ENCODE data around the gene GDAP2. TPM values are rescaled to one million over a fixed set of nuclear protein-coding genes. Genes with fewer than 3 reads are reported as not detected.
"Not testable (repeated sequence)": the region's sequence is repeated elsewhere in the genome, so short reads cannot be mapped to it uniquely, and the experiment has no call there.

GDAP2 gene
- total RNA-seq, 3 donors from 2014 or later: 28.5 to 39.7 (median 36.1) TPM

- Histone ChIP-seq H3K4me1 (no peaks in the 10 kb centered on the region), H3K36me3 (no peaks in the 10 kb centered on the region), H3K9me3 (no peaks in the 10 kb centered on the region), H3K4me3 (no peak overlapping the region), H3K27ac (no peak overlapping the region), H3K27me3 (no peaks in the 10 kb centered on the region)
- no peak for DNase-seq (ENCODE audit: low spot score in 2 of 2)
- TF ChIP-seq CTCF (IDR thresholded peaks at IDR 0.05): no peak
- no peak for TF ChIP-seq POLR2A (IDR thresholded peaks at IDR 0.05)
- no peak for TF ChIP-seq POLR2AphosphoS5 (IDR thresholded peaks at IDR 0.05)
- intact Hi-C loops (cut with DNase I; ENCODE audit: low total_unique reads): loop anchor here (10.0 kb wide), 1 partner anchor 1635 kb away; no protein-coding TSS in a partner anchor
These were observed 69.5 kb downstream of the GDAP2 start for GRCh38 chr1:117859901-117860300.

GRCh38 chr1:117857418-117857817 is 72.0 kb downstream of the GDAP2 start:
- no peak for DNase-seq (ENCODE audit: low spot score in 2 of 2)
- TF ChIP-seq CTCF (IDR thresholded peaks at IDR 0.05) (no peak), POLR2A (IDR thresholded peaks at IDR 0.05) (no peak), POLR2AphosphoS5 (IDR thresholded peaks at IDR 0.05) (no peak)
- Histone ChIP-seq H3K27ac (no peak overlapping the region), H3K9me3 (no peaks in the 10 kb centered on the region), H3K4me3 (no peak overlapping the region), H3K4me1 (no peaks in the 10 kb centered on the region), H3K36me3 (no peaks in the 10 kb centered on the region), H3K27me3 (no peaks in the 10 kb centered on the region)
- intact Hi-C loops (cut with DNase I; ENCODE audit: low total_unique reads): loop anchor here (10.0 kb wide), 1 partner anchor 1633 kb away; no protein-coding TSS in a partner anchor

GRCh38 chr1:117852853-117853553 is 76.4 kb downstream of the GDAP2 start:
- H3K27me3 ChIP-seq: no peaks in the 10 kb centered on the region
- intact Hi-C loops (cut with DNase I; ENCODE audit: low total_unique reads): loop anchor here (10.0 kb wide), 1 partner anchor 1628 kb away; no protein-coding TSS in a partner anchor
- no peaks in the 10 kb centered on the region for H3K36me3 ChIP-seq
- no peaks in the 10 kb centered on the region for H3K9me3 ChIP-seq
- H3K27ac ChIP-seq: no peak overlapping the region
- DNase-seq (ENCODE audit: low spot score in 2 of 2): no peak
- H3K4me3 ChIP-seq: no peak overlapping the region
- H3K4me1 ChIP-seq: no peaks in the 10 kb centered on the region
- TF ChIP-seq POLR2A (IDR thresholded peaks at IDR 0.05) (no peak), POLR2AphosphoS5 (IDR thresholded peaks at IDR 0.05) (no peak), CTCF (IDR thresholded peaks at IDR 0.05) (no peak)

GRCh38 chr1:117851687-117852086 is 77.7 kb downstream of the GDAP2 start:
- intact Hi-C loops (cut with DNase I; ENCODE audit: low total_unique reads): loop anchor here (10.0 kb wide), 1 partner anchor 1627 kb away; no protein-coding TSS in a partner anchor
- H3K4me3 ChIP-seq: no peak overlapping the region
- no peaks in the 10 kb centered on the region for H3K27me3 ChIP-seq
- TF ChIP-seq POLR2A (IDR thresholded peaks at IDR 0.05): no peak
- TF ChIP-seq POLR2AphosphoS5 (IDR thresholded peaks at IDR 0.05): no peak
- no peak for TF ChIP-seq CTCF (IDR thresholded peaks at IDR 0.05)
- no peaks in the 10 kb centered on the region for H3K4me1 ChIP-seq
- H3K36me3 ChIP-seq: no peaks in the 10 kb centered on the region
- H3K27ac ChIP-seq: no peak overlapping the region
- no peak for DNase-seq (ENCODE audit: low spot score in 2 of 2)
- no peaks in the 10 kb centered on the region for H3K9me3 ChIP-seq

- no peak for DNase-seq (ENCODE audit: low spot score in 2 of 2)
- Histone ChIP-seq H3K27ac (no peak overlapping the region), H3K4me1 (no peaks in the 10 kb centered on the region), H3K9me3 (no peaks in the 10 kb centered on the region), H3K4me3 (no peak overlapping the region), H3K27me3 (no peaks in the 10 kb centered on the region), H3K36me3 (no peaks in the 10 kb centered on the region)
- TF ChIP-seq POLR2AphosphoS5 (IDR thresholded peaks at IDR 0.05) (no peak), CTCF (IDR thresholded peaks at IDR 0.05) (no peak), POLR2A (IDR thresholded peaks at IDR 0.05) (no peak)
- intact Hi-C loops (cut with DNase I; ENCODE audit: low total_unique reads): no loop called here
These were observed 82.6 kb downstream of the GDAP2 start for GRCh38 chr1:117846674-117847425.

- H3K27me3 ChIP-seq; H3K4me3 ChIP-seq; intact Hi-C loops (cut with DNase I; ENCODE audit: low total_unique reads): not testable (repeated sequence)
These were observed 84.9 kb downstream of the GDAP2 start for GRCh38 chr1:117844478-117844877.

More at GRCh38 chr1:117844478-117844877, 84.9 kb downstream of the GDAP2 start:
- H3K9me3 ChIP-seq; H3K4me1 ChIP-seq; DNase-seq (ENCODE audit: low spot score in 2 of 2); H3K36me3 ChIP-seq; H3K27ac ChIP-seq: not testable (repeated sequence)

Data from breast epithelium (tissue), 4 donors.